Measurements from ENCODE around the gene PLXNA4. TPM values are rescaled to one million over a fixed set of nuclear protein-coding genes. Genes with fewer than 3 reads are reported as not detected.

PLXNA4 gene
- total and polyA plus RNA-seq, 2 experiments from 2014 or later: 0.08 to 0.80 TPM

- no peak overlapping the region for H2AFZ ChIP-seq
- H3K4me1 Mint-ChIP-seq: no peaks in the 10 kb centered on the region; the same call in 2 of the 3 replicates
- no peak overlapping the region for H3K4me3 ChIP-seq
- DNase-seq (ENCODE audit: low spot score): peak; percentile 7
- no peaks in the 10 kb centered on the region for H3K27me3 Mint-ChIP-seq (ENCODE audit: insufficient read depth, low read depth, poor library complexity)
- no peaks in the 10 kb centered on the region for H3K4me1 ChIP-seq (ENCODE audit: insufficient read depth)
- no peaks in the 10 kb centered on the region for H3K79me2 ChIP-seq (replicated peaks; ENCODE audit: insufficient read depth)
- no peak overlapping the region for H3K27ac ChIP-seq (ENCODE audit: low read depth)
- no peaks in the 10 kb centered on the region for H3F3A ChIP-seq (replicated peaks; ENCODE audit: low read depth)
- H3K9me2 ChIP-seq (ENCODE audit: insufficient read depth): no peaks in the 10 kb centered on the region
- H3K36me3 ChIP-seq (ENCODE audit: insufficient read depth): no peaks in the 10 kb centered on the region
- no peaks in the 10 kb centered on the region for H3K27me3 ChIP-seq (ENCODE audit: insufficient read depth)
- H3K4me3 Mint-ChIP-seq: no peak overlapping the region
- no peak for ATAC-seq
- no peaks in the 10 kb centered on the region for H4K20me1 ChIP-seq (replicated peaks; ENCODE audit: insufficient read depth)
- no peak for TF ChIP-seq CREB1 (CRISPR knock-in tag; IDR thresholded peaks at IDR 0.05; ENCODE audit: low read depth)
- no peak for TF ChIP-seq ZNF114 (CRISPR knock-in tag; IDR thresholded peaks at IDR 0.05)
- no peak for TF ChIP-seq NANOG (IDR thresholded peaks at IDR 0.05; ENCODE audit: borderline replicate concordance)
- TF ChIP-seq, protein P1, sequence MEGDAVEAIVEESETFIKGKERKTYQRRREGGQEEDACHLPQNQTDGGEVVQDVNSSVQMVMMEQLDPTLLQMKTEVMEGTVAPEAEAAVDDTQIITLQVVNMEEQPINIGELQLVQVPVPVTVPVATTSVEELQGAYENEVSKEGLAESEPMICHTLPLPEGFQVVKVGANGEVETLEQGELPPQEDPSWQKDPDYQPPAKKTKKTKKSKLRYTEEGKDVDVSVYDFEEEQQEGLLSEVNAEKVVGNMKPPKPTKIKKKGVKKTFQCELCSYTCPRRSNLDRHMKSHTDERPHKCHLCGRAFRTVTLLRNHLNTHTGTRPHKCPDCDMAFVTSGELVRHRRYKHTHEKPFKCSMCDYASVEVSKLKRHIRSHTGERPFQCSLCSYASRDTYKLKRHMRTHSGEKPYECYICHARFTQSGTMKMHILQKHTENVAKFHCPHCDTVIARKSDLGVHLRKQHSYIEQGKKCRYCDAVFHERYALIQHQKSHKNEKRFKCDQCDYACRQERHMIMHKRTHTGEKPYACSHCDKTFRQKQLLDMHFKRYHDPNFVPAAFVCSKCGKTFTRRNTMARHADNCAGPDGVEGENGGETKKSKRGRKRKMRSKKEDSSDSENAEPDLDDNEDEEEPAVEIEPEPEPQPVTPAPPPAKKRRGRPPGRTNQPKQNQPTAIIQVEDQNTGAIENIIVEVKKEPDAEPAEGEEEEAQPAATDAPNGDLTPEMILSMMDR (conservative IDR thresholded peaks at IDR 0.05; ENCODE audit: low read depth in 2 of 2): no peak
- no peak for TF ChIP-seq EZH2 (IDR thresholded peaks at IDR 0.05; ENCODE audit: low read depth, unreplicated experiment)
- no peaks in the 10 kb centered on the region for H3K36me3 Mint-ChIP-seq (ENCODE audit: low read depth)
- no peak overlapping the region for H3K27ac Mint-ChIP-seq
- H3K9me3 Mint-ChIP-seq: no peaks in the 10 kb centered on the region
- no peak overlapping the region for H3K4me2 ChIP-seq
Measured at GRCh38 chr7:132435016-132435990, 141.0 kb downstream of the PLXNA4 start.

DNA sequence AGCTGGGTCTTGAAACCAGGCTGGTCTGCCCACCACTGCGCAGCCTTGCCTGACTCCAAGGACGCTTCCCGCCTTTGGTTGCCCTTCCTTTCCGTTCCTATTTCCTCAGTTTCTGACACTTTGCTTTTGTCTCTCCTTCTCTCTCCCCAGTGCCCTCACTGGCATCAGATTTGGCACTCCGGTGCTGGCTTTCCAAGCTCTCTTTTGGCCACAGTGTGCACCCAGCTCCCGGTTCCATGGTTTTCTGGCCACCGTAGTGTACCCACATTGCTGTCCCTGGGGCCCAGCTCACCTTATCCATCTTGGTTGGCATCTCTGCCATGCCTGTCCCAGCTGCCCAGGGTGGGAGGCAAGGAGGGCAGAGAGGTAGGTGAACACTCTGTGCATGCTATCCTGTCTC, 142.2 kb downstream of the PLXNA4 start:
- DNase-seq (ENCODE audit: low spot score): no peak
- Histone ChIP-seq H3K4me2 (no peak overlapping the region), H2AFZ (no peak overlapping the region), H3K27ac (ENCODE audit: low read depth) (no peak overlapping the region), H3K4me1 (ENCODE audit: insufficient read depth) (no peaks in the 10 kb centered on the region), H4K20me1 (replicated peaks; ENCODE audit: insufficient read depth) (no peaks in the 10 kb centered on the region), H3K36me3 (ENCODE audit: insufficient read depth) (no peaks in the 10 kb centered on the region), H3K79me2 (replicated peaks; ENCODE audit: insufficient read depth) (no peaks in the 10 kb centered on the region), H3K27me3 (ENCODE audit: insufficient read depth) (no peaks in the 10 kb centered on the region), H3K4me3 (no peak overlapping the region), H3F3A (replicated peaks; ENCODE audit: low read depth) (no peaks in the 10 kb centered on the region), H3K9me2 (ENCODE audit: insufficient read depth) (no peaks in the 10 kb centered on the region)
- H3K36me3 Mint-ChIP-seq (ENCODE audit: low read depth): no peaks in the 10 kb centered on the region
- H3K27ac Mint-ChIP-seq: no peak overlapping the region
- no peak for ATAC-seq
- H3K4me3 Mint-ChIP-seq: no peak overlapping the region
- TF ChIP-seq EZH2 (IDR thresholded peaks at IDR 0.05; ENCODE audit: low read depth, unreplicated experiment): no peak
- TF ChIP-seq CREB1 (CRISPR knock-in tag; IDR thresholded peaks at IDR 0.05; ENCODE audit: low read depth): no peak
- no peak for TF ChIP-seq STAT1 (IDR thresholded peaks at IDR 0.05; ENCODE audit: unreplicated experiment)
- no peak for TF ChIP-seq JUNB (IDR thresholded peaks at IDR 0.05; ENCODE audit: unreplicated experiment)
- TF ChIP-seq POLR2AphosphoS5 (IDR thresholded peaks at IDR 0.05; ENCODE audit: low read depth): no peak
- no peaks in the 10 kb centered on the region; the same call in 2 of the 3 replicates for H3K4me1 Mint-ChIP-seq
- no peaks in the 10 kb centered on the region for H3K9me3 Mint-ChIP-seq
- H3K27me3 Mint-ChIP-seq (ENCODE audit: insufficient read depth, low read depth, poor library complexity): no peaks in the 10 kb centered on the region

Measured in GM23338 (cell line).